GM12878 (cell line): ENCODE data around the gene KLK12. TPM values are rescaled to one million over a fixed set of nuclear protein-coding genes. Genes with fewer than 3 reads are reported as not detected.

Experiments used
- ATAC-seq: fragments of 200-7000 bp; cut with Tn5 transposase; 3 replicates; pipeline ENCODE4 v1.9.1; 2020; ENCODE audit warnings: mild to moderate bottlenecking, moderate library complexity
- BruUV-seq: library from RNA; stranded (reverse); fragments of 400-500 nt; replicated peaks from 2 replicates; lab custom pipeline; 2021; lab: Mats Ljungman, UMichigan
- CTCF ChIA-PET: fragments of 300-600 bp; sonication (Branson Sonifier 250); formaldehyde crosslinking; extraction: SDS; loops from one replicate; lab custom pipeline; 2021; ENCODE audit warnings: inconsistent platforms; lab: Yijun Ruan, JAX
- POLR2A ChIA-PET: fragments of 350-600 bp; formaldehyde crosslinking; extraction: SDS; loops from one replicate; lab custom pipeline; 2021; ENCODE audit warnings: inconsistent platforms; lab: Charles Lee
- RAD21 ChIA-PET: fragments of 300-600 bp; sonication (Branson Sonifier 250); formaldehyde crosslinking; loops from one replicate; lab custom pipeline; 2023; ENCODE audit warnings: antibody characterized with exemption; ENCODE audit not compliant: unreplicated experiment; lab: Charles Lee
- SMC1A ChIA-PET: fragments of 300-600 bp; sonication (Branson Sonifier 250); formaldehyde crosslinking; loops from one replicate; lab custom pipeline; 2023; ENCODE audit not compliant: unreplicated experiment, uncharacterized antibody; lab: Charles Lee
- DNase-seq: peaks from one replicate; pipeline ENCODE4 v3.0.0-alpha.2; 2011; ENCODE audit warnings: low read depth, low spot score
- FAIRE-seq: peaks from 3 replicates; lab custom pipeline; 2011; peaks lifted over from hg19 to GRCh38; lab: Jason Lieb, UNC
- H2AFZ ChIP-seq: 2 replicates; pipeline ENCODE4 v1.6.0; 2011; ENCODE audit warnings: low read depth, low read length, control low read depth; ENCODE audit not compliant: control insufficient read depth
- H3K27ac ChIP-seq: 2 replicates; pipeline ENCODE4 v1.5.1; 2011; ENCODE audit warnings: control low read depth; ENCODE audit not compliant: control insufficient read depth, insufficient read depth
- H3K27me3 ChIP-seq, 2 experiments: replicated peaks in 1 of 2; 2 replicates each; pipeline versions ENCODE4 v1.6.0 to v1.6.1; 2011; ENCODE audit warnings: low read length in 1 of 2; ENCODE audit not compliant: control insufficient read depth in 2 of 2, insufficient read depth in 2 of 2
- H3K36me3 ChIP-seq, 2 experiments: 2 replicates each; pipeline ENCODE4 v1.5.1; 2011; ENCODE audit warnings: low read length in 1 of 2; ENCODE audit not compliant: control insufficient read depth in 2 of 2, insufficient read depth in 2 of 2
- H3K4me1 ChIP-seq: 2 replicates; pipeline ENCODE4 v1.6.1; 2011; ENCODE audit warnings: mild to moderate bottlenecking, low read length, moderate library complexity, mixed read lengths; ENCODE audit not compliant: control insufficient read depth, insufficient read depth
- H3K4me2 ChIP-seq: 2 replicates; pipeline ENCODE4 v1.6.0; 2011; ENCODE audit warnings: control low read depth; ENCODE audit not compliant: control insufficient read depth, insufficient read depth
- H3K4me3 ChIP-seq: fragments of 200-600 bp; sonication (generic); 2 replicates; pipeline ENCODE4 v1.5.1; 2016
- H3K79me2 ChIP-seq: 2 replicates; pipeline ENCODE4 v1.6.0; 2011; ENCODE audit warnings: low read length; ENCODE audit not compliant: control insufficient read depth, insufficient read depth
- H3K9ac ChIP-seq: 2 replicates; pipeline ENCODE4 v1.8.0; 2011; ENCODE audit warnings: low read length, control low read depth, mixed read lengths; ENCODE audit not compliant: control insufficient read depth, insufficient read depth
- H3K9me3 ChIP-seq: replicated peaks from 3 replicates; pipeline ENCODE4 v1.5.1; 2011; ENCODE audit warnings: mild to moderate bottlenecking, low read length; ENCODE audit not compliant: control insufficient read depth, insufficient read depth
- H4K20me1 ChIP-seq: 2 replicates; pipeline ENCODE4 v1.6.0; 2011; ENCODE audit not compliant: control insufficient read depth, insufficient read depth
- NRF1 ChIP-seq: conservative IDR thresholded peaks from 2 replicates; pipeline ENCODE4 v1.6.1; 2011; ENCODE audit warnings: mild to moderate bottlenecking, low read depth, low read length, improper control_type of control experiment
- STAT1 ChIP-seq: fragments of 450-650 bp; conservative IDR thresholded peaks from 2 replicates; pipeline ENCODE4 v1.6.1; 2014; ENCODE audit warnings: antibody characterized with exemption, mild to moderate bottlenecking
- ZNF24 ChIP-seq: fragments of 450-650 bp; IDR thresholded peaks from 2 replicates; pipeline ENCODE4 v1.6.1; 2017; ENCODE audit warnings: antibody characterized with exemption, mild to moderate bottlenecking
- WGBS: methylation state at CpG from one replicate; pipeline ENCODE4 v1.1.6; 2016; ENCODE audit warnings: low lambda C conversion rate; ENCODE audit not compliant: insufficient replicate concordance, insufficient coverage; ENCODE audit errors: missing lambda C conversion rate; 5-methylcytosine and 5-hydroxymethylcytosine counted together
- in situ Hi-C: fragments of 300-500 bp; cut with MboI; formaldehyde crosslinking; loops from 9 replicates; pipeline ENCODE4 v1.14.3; 2018; ENCODE audit warnings: mixed read lengths
- intact Hi-C: fragments of 100-400 bp; cut with micrococcal nuclease; formaldehyde crosslinking; loops from one replicate; pipeline ENCODE4 v1.14.2; 2022; ENCODE audit not compliant: unreplicated experiment
- polyA plus RNA-seq, 11 experiments: library from polyadenylated mRNA; depleted of rRNA in 4 of 11; unstranded in 6 of 11; stranded (reverse) in 5 of 11; fragments of >200 nt; fragmentation: Nextera tagmentation in 4 of 11; fragmentation: Illumina TruSeq in 1 of 11; extraction: Ambion mirVana in 4 of 11; extraction: Trizol in 1 of 11; gene quantifications; 1 replicate in 1 of 11; 2 replicates in 10 of 11; pipeline versions ENCODE4 v1.2.1 to v1.2.3, GENCODE V29; 2011 to 2016; ENCODE audit warnings: inconsistent platforms in 2 of 11, missing spikeins in 2 of 11, low read depth in 1 of 11
- total RNA-seq, 4 experiments: library from RNA; depleted of rRNA in 3 of 4; stranded (reverse); fragments of >200 nt in 3 of 4; fragmentation: Illumina TruSeq in 1 of 4; extraction: Trizol in 1 of 4; gene quantifications; 2 replicates each; pipeline versions ENCODE4 v1.2.1 to v1.2.3, GENCODE V29; 2013 to 2021
- TF ChIP-seq, protein P1 (sequence below): fragments of 450-650 bp; IDR thresholded peaks from 2 replicates; pipeline ENCODE4 v1.6.1; 2018; ENCODE audit warnings: borderline replicate concordance, mild to moderate bottlenecking; ENCODE audit not compliant: partially characterized antibody
- TF ChIP-seq, protein P2 (sequence below): fragments of 450-650 bp; formaldehyde crosslinking; IDR thresholded peaks from 2 replicates; pipeline ENCODE4 v1.5.0; 2022; ENCODE audit warnings: mild to moderate bottlenecking, missing genetic modification characterization

Gene KLK12
- total and polyA plus RNA-seq, 10 of the 15 experiments (the other 5 are each of a cell fraction or from before 2014, with no cell fraction given): not detected

DNA sequence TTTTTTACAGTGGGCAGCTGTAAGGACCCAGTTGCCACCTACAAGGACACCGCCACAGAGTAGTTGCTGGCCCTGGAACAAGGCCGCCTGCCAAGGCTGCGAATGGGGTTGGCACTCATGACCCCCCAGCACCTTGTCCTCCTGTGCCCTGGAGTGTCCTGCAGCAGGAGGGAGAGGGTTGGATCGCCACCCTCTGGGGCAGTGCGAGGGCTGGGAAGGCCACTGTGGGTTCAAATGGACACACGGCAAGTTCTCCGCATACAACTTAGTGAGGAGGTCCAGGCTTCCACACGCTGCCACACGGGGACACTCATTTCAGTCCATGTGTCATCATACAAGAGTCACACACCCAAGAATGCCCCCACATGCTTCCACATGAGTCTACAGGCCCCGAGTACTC is 34.4 kb downstream of the KLK12 start (continued):
- TF ChIP-seq, protein P1, sequence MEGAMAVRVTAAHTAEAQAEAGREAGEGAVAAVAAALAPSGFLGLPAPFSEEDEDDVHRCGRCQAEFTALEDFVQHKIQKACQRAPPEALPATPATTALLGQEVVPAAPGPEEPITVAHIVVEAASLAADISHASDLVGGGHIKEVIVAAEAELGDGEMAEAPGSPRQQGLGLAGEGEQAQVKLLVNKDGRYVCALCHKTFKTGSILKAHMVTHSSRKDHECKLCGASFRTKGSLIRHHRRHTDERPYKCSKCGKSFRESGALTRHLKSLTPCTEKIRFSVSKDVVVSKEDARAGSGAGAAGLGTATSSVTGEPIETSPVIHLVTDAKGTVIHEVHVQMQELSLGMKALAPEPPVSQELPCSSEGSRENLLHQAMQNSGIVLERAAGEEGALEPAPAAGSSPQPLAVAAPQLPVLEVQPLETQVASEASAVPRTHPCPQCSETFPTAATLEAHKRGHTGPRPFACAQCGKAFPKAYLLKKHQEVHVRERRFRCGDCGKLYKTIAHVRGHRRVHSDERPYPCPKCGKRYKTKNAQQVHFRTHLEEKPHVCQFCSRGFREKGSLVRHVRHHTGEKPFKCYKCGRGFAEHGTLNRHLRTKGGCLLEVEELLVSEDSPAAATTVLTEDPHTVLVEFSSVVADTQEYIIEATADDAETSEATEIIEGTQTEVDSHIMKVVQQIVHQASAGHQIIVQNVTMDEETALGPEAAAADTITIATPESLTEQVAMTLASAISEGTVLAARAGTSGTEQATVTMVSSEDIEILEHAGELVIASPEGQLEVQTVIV: no peak
- TF ChIP-seq ZNF24: no peak
- no peak for TF ChIP-seq NRF1

GRCh38 chr19:50998686-50999085 is 36.1 kb downstream of the KLK12 start:
- H2AFZ ChIP-seq: no peak overlapping the region
- SMC1A ChIA-PET: no interaction called here
- DNase-seq (no peak), ATAC-seq (no peak), FAIRE-seq (no peak)
- WGBS: 31% methylated on average over 4 of the region's 4 CpGs
- CTCF ChIA-PET: no interaction called here
- no peaks in the 10 kb centered on the region; a peak in 1 of 4 replicates for H3K27me3 ChIP-seq
- no peak overlapping the region for H3K9ac ChIP-seq
- H3K27ac ChIP-seq: no peak overlapping the region
- H3K4me2 ChIP-seq: no peak overlapping the region
- H3K4me1 ChIP-seq: no peaks in the 10 kb centered on the region
- H3K36me3 ChIP-seq: no peaks in the 10 kb centered on the region
- in situ Hi-C loops (no loop called here), intact Hi-C loops (no loop called here)
- no TSS peak for BruUV-seq
- no peaks in the 10 kb centered on the region for H3K79me2 ChIP-seq
- TF ChIP-seq, protein P2, sequence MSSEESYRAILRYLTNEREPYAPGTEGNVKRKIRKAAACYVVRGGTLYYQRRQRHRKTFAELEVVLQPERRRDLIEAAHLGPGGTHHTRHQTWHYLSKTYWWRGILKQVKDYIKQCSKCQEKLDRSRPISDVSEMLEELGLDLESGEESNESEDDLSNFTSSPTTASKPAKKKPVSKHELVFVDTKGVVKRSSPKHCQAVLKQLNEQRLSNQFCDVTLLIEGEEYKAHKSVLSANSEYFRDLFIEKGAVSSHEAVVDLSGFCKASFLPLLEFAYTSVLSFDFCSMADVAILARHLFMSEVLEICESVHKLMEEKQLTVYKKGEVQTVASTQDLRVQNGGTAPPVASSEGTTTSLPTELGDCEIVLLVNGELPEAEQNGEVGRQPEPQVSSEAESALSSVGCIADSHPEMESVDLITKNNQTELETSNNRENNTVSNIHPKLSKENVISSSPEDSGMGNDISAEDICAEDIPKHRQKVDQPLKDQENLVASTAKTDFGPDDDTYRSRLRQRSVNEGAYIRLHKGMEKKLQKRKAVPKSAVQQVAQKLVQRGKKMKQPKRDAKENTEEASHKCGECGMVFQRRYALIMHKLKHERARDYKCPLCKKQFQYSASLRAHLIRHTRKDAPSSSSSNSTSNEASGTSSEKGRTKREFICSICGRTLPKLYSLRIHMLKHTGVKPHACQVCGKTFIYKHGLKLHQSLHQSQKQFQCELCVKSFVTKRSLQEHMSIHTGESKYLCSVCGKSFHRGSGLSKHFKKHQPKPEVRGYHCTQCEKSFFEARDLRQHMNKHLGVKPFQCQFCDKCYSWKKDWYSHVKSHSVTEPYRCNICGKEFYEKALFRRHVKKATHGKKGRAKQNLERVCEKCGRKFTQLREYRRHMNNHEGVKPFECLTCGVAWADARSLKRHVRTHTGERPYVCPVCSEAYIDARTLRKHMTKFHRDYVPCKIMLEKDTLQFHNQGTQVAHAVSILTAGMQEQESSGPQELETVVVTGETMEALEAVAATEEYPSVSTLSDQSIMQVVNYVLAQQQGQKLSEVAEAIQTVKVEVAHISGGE (CRISPR knock-in tag): no peak
- TF ChIP-seq STAT1: no peak
- no peak overlapping the region for H3K4me3 ChIP-seq
- H3K9me3 ChIP-seq: peaks cover 2% of the 10 kb centered on the region; the same call in 1 of the 3 replicates
- RAD21 ChIA-PET: no interaction called here
- POLR2A ChIA-PET: no interaction called here
- H4K20me1 ChIP-seq: no peaks in the 10 kb centered on the region
